ENCODE measurements around the gene SLC34A1. TPM values are rescaled to one million over a fixed set of nuclear protein-coding genes. Genes with fewer than 3 reads are reported as not detected.

Gene SLC34A1
- total and polyA plus RNA-seq, 2 of the 13 experiments (the other 11 are each of a cell fraction or from before 2014, with no cell fraction given), result 0.03 to 0.20 TPM

GRCh38 chr5:177370488-177371119, 13.6 kb upstream of the SLC34A1 start (continued):
- TF ChIP-seq ZNF503 (CRISPR knock-in tag; IDR thresholded peaks at IDR 0.05), result no peak
- TF ChIP-seq ZBTB33 (CRISPR knock-in tag; IDR thresholded peaks at IDR 0.05), result no peak; the same call in 1 of the 2 replicates
- TF ChIP-seq KIAA2018 (CRISPR knock-in tag; IDR thresholded peaks at IDR 0.05; ENCODE audit: borderline replicate concordance), result no peak
- no peak for TF ChIP-seq RERE (CRISPR knock-in tag; IDR thresholded peaks at IDR 0.05; ENCODE audit: low read depth)
- peak; percentile 85; the same call in 2 of the 3 replicates for TF ChIP-seq MXI1 (IDR thresholded peaks at IDR 0.05; ENCODE audit: borderline replicate concordance, low read depth, low read length)
- TF ChIP-seq ZNF710 (CRISPR knock-in tag; IDR thresholded peaks at IDR 0.05; ENCODE audit: borderline replicate concordance), result no peak
